A549 (cell line): ENCODE measurements around the gene MTCL1.

Experiments
- ESRRA ChIP-seq: fragments of 150-350 bp; IDR thresholded peaks from 2 replicates; pipeline ENCODE4 v1.6.1; 2014; ENCODE audit warnings: mild to moderate bottlenecking, low read length, borderline replicate concordance
- TF ChIP-seq, protein P1 (sequence below): fragments of >200 bp; sonication (Bioruptor Twin); formaldehyde crosslinking; IDR thresholded peaks from 3 replicates; pipeline ENCODE4 v1.5.1; 2016

DNA sequence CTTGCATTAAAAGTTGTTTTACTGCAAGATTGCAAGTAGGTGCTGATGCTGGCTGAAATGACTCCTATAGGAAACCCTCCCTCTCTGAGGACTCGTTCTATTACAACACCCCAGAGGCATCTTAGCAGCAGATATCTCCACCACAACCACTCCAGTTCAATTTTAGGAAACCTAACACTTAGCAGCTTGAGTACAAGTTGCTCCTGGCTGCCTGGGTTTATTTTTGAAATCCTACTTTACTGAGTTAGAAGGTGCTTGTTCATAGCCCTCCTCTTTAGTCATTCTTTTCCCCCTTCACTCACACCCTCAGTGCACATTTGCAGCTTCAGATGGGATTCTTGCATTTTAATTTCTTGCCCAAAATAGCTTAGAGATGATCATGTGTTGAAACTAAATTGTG, 111.5 kb downstream of the MTCL1 start:
- TF ChIP-seq ESRRA = no peak
- TF ChIP-seq, protein P1, sequence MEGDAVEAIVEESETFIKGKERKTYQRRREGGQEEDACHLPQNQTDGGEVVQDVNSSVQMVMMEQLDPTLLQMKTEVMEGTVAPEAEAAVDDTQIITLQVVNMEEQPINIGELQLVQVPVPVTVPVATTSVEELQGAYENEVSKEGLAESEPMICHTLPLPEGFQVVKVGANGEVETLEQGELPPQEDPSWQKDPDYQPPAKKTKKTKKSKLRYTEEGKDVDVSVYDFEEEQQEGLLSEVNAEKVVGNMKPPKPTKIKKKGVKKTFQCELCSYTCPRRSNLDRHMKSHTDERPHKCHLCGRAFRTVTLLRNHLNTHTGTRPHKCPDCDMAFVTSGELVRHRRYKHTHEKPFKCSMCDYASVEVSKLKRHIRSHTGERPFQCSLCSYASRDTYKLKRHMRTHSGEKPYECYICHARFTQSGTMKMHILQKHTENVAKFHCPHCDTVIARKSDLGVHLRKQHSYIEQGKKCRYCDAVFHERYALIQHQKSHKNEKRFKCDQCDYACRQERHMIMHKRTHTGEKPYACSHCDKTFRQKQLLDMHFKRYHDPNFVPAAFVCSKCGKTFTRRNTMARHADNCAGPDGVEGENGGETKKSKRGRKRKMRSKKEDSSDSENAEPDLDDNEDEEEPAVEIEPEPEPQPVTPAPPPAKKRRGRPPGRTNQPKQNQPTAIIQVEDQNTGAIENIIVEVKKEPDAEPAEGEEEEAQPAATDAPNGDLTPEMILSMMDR = no peak
